NCI-H187 treated with DMSO at 0.1 percent for 48 hours (cell line): Measurements from ENCODE around the gene MED25.

Source experiments
- DNase-seq: peaks from one replicate; lab custom pipeline; 2025; lab: John Stamatoyannopoulos, UW

The MED25 gene

GRCh38 chr19:49858088-49858985 lies 40.2 kb downstream of the MED25 start:
- DNase-seq = no peak

- DNase-seq = no peak
Measured at GRCh38 chr19:49859682-49860335, 41.7 kb downstream of the MED25 start.

GRCh38 chr19:49860336-49861102 lies 42.4 kb downstream of the MED25 start:
- DNase-seq = no peak

- DNase-seq = no peak
Measured at GRCh38 chr19:49861107-49861506, 43.0 kb downstream of the MED25 start.

- DNase-seq = no peak
Measured at GRCh38 chr19:49861541-49862378, 43.7 kb downstream of the MED25 start.

GRCh38 chr19:49862391-49863253 lies 44.5 kb downstream of the MED25 start:
- no peak for DNase-seq

- no peak for DNase-seq
Measured at GRCh38 chr19:49863254-49863934, 45.3 kb downstream of the MED25 start.

GRCh38 chr19:49863935-49864320 lies 45.8 kb downstream of the MED25 start:
- DNase-seq = no peak

GRCh38 chr19:49864890-49865289 lies 46.8 kb downstream of the MED25 start:
- no peak for DNase-seq

- DNase-seq = peak; percentile 78
Measured at GRCh38 chr19:49866933-49867782, 49.1 kb downstream of the MED25 start, which contains the start of gene PNKP. Gene PNKP (minus strand): TSS chr19:49867576. CDS start chr19:49867204, 372 bp downstream.

GRCh38 chr19:49869009-49869483 lies 51.0 kb downstream of the MED25 start:
- DNase-seq = no peak

- peak; percentile 100 for DNase-seq
Measured at GRCh38 chr19:49869484-49870308, 51.6 kb downstream of the MED25 start.

GRCh38 chr19:49870309-49870901 lies 52.3 kb downstream of the MED25 start:
- no peak for DNase-seq

- no peak for DNase-seq
Measured at GRCh38 chr19:49871349-49871985, 53.4 kb downstream of the MED25 start.

- DNase-seq = no peak
Measured at GRCh38 chr19:49872245-49873128, 54.4 kb downstream of the MED25 start.

- no peak for DNase-seq
Measured at GRCh38 chr19:49873129-49873521, 55.0 kb downstream of the MED25 start.
